ENCODE data around the gene C1orf35. TPM values are rescaled to one million over a fixed set of nuclear protein-coding genes. Genes with fewer than 3 reads are reported as not detected.
A peak's percentile ranks its signal among the peaks of the same experiment; 100 is the strongest.

C1orf35 gene
- total and polyA plus RNA-seq, 2 experiments from 2014 or later, result 12.3 to 24.6 TPM

GRCh38 chr1:228087771-228088251 is 15.3 kb downstream of the C1orf35 start:
- Histone ChIP-seq H3K36me3 (replicated peaks; ENCODE audit: insufficient read depth, low read depth) (no peaks in the 10 kb centered on the region), H2AFZ (no peak overlapping the region), H3K9me2 (replicated peaks; ENCODE audit: insufficient read depth) (no peaks in the 10 kb centered on the region), H3K4me2 (peak overlapping the region; percentile 22), H3K79me2 (peaks cover 100% of the 10 kb centered on the region), H3K4me3 (no peak overlapping the region), H3K9me3 (ENCODE audit: low read depth) (no peaks in the 10 kb centered on the region), H4K20me1 (ENCODE audit: insufficient read depth, poor library complexity, severe bottlenecking) (peaks cover 97% of the 10 kb centered on the region), H3K4me1 (ENCODE audit: insufficient read depth) (peaks cover 66% of the 10 kb centered on the region), H3K27ac (peak overlapping the region; percentile 44), H3K27me3 (no peaks in the 10 kb centered on the region)
- no peak for TF ChIP-seq EZH2phosphoT487 (IDR thresholded peaks at IDR 0.05; ENCODE audit: low read depth, severe bottlenecking, unreplicated experiment)
- TF ChIP-seq EZH2 (IDR thresholded peaks at IDR 0.05; ENCODE audit: borderline replicate concordance), result no peak
- no peak for TF ChIP-seq CTCF (IDR thresholded peaks at IDR 0.05; ENCODE audit: poor library complexity)
- DNase-seq (ENCODE audit: low spot score), result no peak
- 81% methylated on average over 7 of the region's 7 CpGs for WGBS (ENCODE audit: low lambda C conversion rate, missing lambda C conversion rate)

GRCh38 chr1:228085287-228085951 is 17.7 kb downstream of the C1orf35 start:
- no peak overlapping the region for H2AFZ ChIP-seq
- peaks cover 73% of the 10 kb centered on the region for H4K20me1 ChIP-seq (ENCODE audit: insufficient read depth, poor library complexity, severe bottlenecking)
- no peaks in the 10 kb centered on the region for H3K9me3 ChIP-seq (ENCODE audit: low read depth)
- H3K9me2 ChIP-seq (replicated peaks; ENCODE audit: insufficient read depth), result no peaks in the 10 kb centered on the region
- 30% methylated on average over 6 of the region's 6 CpGs for WGBS (ENCODE audit: low lambda C conversion rate, missing lambda C conversion rate)
- no peaks in the 10 kb centered on the region for H3K36me3 ChIP-seq (replicated peaks; ENCODE audit: insufficient read depth, low read depth)
- H3K4me2 ChIP-seq, result peak overlapping the region; percentile 98
- no peak overlapping the region for H3K4me3 ChIP-seq
- DNase-seq (ENCODE audit: low spot score), result peak; percentile 78
- peak overlapping the region; percentile 100 for H3K27ac ChIP-seq
- no peak for TF ChIP-seq CTCF (IDR thresholded peaks at IDR 0.05; ENCODE audit: poor library complexity)
- TF ChIP-seq EZH2 (IDR thresholded peaks at IDR 0.05; ENCODE audit: borderline replicate concordance), result no peak
- no peak for TF ChIP-seq EZH2phosphoT487 (IDR thresholded peaks at IDR 0.05; ENCODE audit: low read depth, severe bottlenecking, unreplicated experiment)
- no peaks in the 10 kb centered on the region for H3K27me3 ChIP-seq
- peaks cover 95% of the 10 kb centered on the region for H3K79me2 ChIP-seq
- peaks cover 62% of the 10 kb centered on the region for H3K4me1 ChIP-seq (ENCODE audit: insufficient read depth)

GRCh38 chr1:228084797-228085196 is 18.3 kb downstream of the C1orf35 start:
- no peak for DNase-seq (ENCODE audit: low spot score)
- Histone ChIP-seq H3K9me3 (ENCODE audit: low read depth) (no peaks in the 10 kb centered on the region), H3K9me2 (replicated peaks; ENCODE audit: insufficient read depth) (no peaks in the 10 kb centered on the region), H2AFZ (no peak overlapping the region), H3K27me3 (no peaks in the 10 kb centered on the region), H3K79me2 (peaks cover 94% of the 10 kb centered on the region), H3K27ac (peak overlapping the region; percentile 100), H3K4me1 (ENCODE audit: insufficient read depth) (peaks cover 56% of the 10 kb centered on the region), H4K20me1 (ENCODE audit: insufficient read depth, poor library complexity, severe bottlenecking) (peaks cover 67% of the 10 kb centered on the region), H3K4me2 (peak overlapping the region; percentile 98), H3K4me3 (peak overlapping the region; percentile 84), H3K36me3 (replicated peaks; ENCODE audit: insufficient read depth, low read depth) (no peaks in the 10 kb centered on the region)
- 37% methylated on average over 5 of the region's 5 CpGs for WGBS (ENCODE audit: low lambda C conversion rate, missing lambda C conversion rate)
- no peak for TF ChIP-seq EZH2 (IDR thresholded peaks at IDR 0.05; ENCODE audit: borderline replicate concordance)

- Histone ChIP-seq H3K4me2 (peak overlapping the region; percentile 98), H3K4me1 (ENCODE audit: insufficient read depth) (peaks cover 54% of the 10 kb centered on the region), H3K4me3 (peak overlapping the region; percentile 84), H2AFZ (no peak overlapping the region), H3K27me3 (no peaks in the 10 kb centered on the region), H3K9me2 (replicated peaks; ENCODE audit: insufficient read depth) (no peaks in the 10 kb centered on the region), H3K36me3 (replicated peaks; ENCODE audit: insufficient read depth, low read depth) (no peaks in the 10 kb centered on the region), H3K9me3 (ENCODE audit: low read depth) (no peaks in the 10 kb centered on the region), H4K20me1 (ENCODE audit: insufficient read depth, poor library complexity, severe bottlenecking) (peaks cover 62% of the 10 kb centered on the region), H3K79me2 (peaks cover 89% of the 10 kb centered on the region), H3K27ac (peak overlapping the region; percentile 100)
- 31% methylated on average over 3 of the region's 3 CpGs for WGBS (ENCODE audit: low lambda C conversion rate, missing lambda C conversion rate)
- peak; percentile 50 for DNase-seq (ENCODE audit: low spot score)
- TF ChIP-seq EZH2 (IDR thresholded peaks at IDR 0.05; ENCODE audit: borderline replicate concordance) (no peak), EZH2phosphoT487 (IDR thresholded peaks at IDR 0.05; ENCODE audit: low read depth, severe bottlenecking, unreplicated experiment) (no peak), CTCF (IDR thresholded peaks at IDR 0.05; ENCODE audit: poor library complexity) (no peak)
Measured at GRCh38 chr1:228084325-228084724, 18.8 kb downstream of the C1orf35 start.

All from hepatocyte (in vitro differentiated cells).